Fibroblast of villous mesenchyme (primary cell): ENCODE measurements around the gene TAAR6. TPM values are rescaled to one million over a fixed set of nuclear protein-coding genes. Genes with fewer than 3 reads are reported as not detected.

Experiments used
- DNase-seq: peaks from one replicate; pipeline ENCODE4 v3.0.0-alpha.2; 2010; ENCODE audit warnings: low read depth
- H3K4me3 ChIP-seq: 2 replicates; pipeline ENCODE4 v1.5.1; 2011; ENCODE audit warnings: low read depth, mild to moderate bottlenecking, low read length
- small RNA-seq: library from RNA; depleted of rRNA; stranded (forward); fragments of <200 nt; gene quantifications from one replicate; pipeline ENCODE3, GENCODE V24; 2012
- total RNA-seq: library from RNA; depleted of rRNA; stranded (reverse); fragments of >200 nt; gene quantifications from 2 replicates; pipeline ENCODE4 v1.2.3, GENCODE V29; 2012
- TF ChIP-seq, protein P1 (sequence below): IDR thresholded peaks from 2 replicates; pipeline ENCODE4 v1.5.1; 2012; ENCODE audit warnings: low read depth, mild to moderate bottlenecking, low read length; ENCODE audit not compliant: insufficient read depth

The TAAR6 gene
- total RNA-seq, 1 donor = not detected

DNA sequence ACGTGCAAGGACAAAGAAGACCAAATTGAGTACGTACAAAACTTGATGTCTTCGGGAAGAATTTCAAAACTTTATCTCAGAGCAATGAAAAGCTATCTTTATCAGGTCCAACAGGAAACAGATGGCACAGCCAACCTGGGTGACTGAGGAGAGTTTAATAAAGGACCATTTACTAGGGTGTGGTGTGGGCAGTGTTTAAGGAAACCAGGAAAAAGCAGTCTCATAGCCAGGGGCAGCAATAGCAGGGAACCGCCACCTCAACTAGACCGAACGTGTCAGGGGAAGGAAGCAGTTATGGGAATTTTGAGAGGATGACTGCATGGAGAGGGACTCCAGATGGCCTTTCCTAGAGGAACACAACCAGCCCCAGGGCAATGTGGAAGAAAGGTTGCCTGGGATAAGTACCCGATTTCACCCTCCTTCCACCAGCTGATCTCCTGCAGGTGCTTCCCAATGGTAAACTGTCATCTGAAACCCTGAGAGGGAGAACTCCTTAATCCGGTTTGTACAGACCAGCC, 34.6 kb downstream of the TAAR6 start:
- no peak overlapping the region for H3K4me3 ChIP-seq
- no peak for DNase-seq
- TF ChIP-seq, protein P1, sequence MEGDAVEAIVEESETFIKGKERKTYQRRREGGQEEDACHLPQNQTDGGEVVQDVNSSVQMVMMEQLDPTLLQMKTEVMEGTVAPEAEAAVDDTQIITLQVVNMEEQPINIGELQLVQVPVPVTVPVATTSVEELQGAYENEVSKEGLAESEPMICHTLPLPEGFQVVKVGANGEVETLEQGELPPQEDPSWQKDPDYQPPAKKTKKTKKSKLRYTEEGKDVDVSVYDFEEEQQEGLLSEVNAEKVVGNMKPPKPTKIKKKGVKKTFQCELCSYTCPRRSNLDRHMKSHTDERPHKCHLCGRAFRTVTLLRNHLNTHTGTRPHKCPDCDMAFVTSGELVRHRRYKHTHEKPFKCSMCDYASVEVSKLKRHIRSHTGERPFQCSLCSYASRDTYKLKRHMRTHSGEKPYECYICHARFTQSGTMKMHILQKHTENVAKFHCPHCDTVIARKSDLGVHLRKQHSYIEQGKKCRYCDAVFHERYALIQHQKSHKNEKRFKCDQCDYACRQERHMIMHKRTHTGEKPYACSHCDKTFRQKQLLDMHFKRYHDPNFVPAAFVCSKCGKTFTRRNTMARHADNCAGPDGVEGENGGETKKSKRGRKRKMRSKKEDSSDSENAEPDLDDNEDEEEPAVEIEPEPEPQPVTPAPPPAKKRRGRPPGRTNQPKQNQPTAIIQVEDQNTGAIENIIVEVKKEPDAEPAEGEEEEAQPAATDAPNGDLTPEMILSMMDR = no peak

DNA sequence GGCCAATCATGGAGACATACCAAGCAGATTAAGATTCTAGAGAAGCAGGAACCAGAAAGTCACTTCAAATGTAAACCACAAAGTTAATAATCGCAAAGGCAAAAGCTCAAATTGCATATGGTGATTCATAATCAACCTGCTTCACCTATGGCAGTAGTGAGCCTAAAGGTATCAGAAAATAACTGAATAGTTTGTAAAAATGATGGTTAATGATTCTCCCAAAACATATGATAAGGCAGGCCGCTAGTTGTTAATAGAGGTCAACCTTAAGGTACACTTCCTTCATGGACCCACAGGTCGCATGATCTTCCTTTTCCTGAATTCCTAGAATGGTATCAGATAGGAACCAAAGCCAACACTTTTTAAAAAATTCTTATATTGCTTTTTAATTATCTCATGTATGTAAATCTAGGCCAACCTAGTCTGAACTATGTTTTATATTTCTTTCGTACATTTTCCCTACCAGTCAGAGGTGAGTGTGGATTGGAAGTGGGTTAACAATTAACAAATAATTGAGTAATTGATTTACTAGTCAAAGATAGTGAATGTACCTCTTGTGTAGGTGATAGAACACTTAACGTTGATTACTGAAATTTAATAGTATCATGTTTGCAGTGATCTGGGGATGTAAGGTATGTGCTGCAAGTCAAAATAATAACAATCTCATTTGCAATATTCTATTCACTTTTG, 37.6 kb downstream of the TAAR6 start:
- TF ChIP-seq, protein P1 = no peak
- no peak overlapping the region for H3K4me3 ChIP-seq
- no peak for DNase-seq

DNA sequence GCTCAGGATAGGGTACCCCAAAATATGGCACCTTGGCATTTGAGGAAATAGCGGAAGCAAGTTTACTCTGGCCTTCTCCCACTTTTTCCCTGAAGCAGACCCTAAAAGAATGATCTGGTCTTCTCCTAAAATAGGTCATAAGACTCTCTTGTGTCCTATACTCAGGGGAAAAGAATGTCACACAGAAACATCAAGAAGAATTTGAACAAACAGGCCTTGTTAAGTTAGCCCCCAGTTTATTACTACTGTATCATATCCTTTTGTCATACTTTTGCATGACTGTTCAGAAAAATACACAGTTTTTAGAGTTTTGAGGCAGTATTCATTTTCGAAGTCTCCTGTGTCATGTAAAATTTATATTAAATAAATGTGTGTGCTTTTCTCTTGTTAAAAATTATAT, 41.5 kb downstream of the TAAR6 start:
- no peak overlapping the region for H3K4me3 ChIP-seq
- TF ChIP-seq, protein P1 = no peak
- no peak for DNase-seq

DNA sequence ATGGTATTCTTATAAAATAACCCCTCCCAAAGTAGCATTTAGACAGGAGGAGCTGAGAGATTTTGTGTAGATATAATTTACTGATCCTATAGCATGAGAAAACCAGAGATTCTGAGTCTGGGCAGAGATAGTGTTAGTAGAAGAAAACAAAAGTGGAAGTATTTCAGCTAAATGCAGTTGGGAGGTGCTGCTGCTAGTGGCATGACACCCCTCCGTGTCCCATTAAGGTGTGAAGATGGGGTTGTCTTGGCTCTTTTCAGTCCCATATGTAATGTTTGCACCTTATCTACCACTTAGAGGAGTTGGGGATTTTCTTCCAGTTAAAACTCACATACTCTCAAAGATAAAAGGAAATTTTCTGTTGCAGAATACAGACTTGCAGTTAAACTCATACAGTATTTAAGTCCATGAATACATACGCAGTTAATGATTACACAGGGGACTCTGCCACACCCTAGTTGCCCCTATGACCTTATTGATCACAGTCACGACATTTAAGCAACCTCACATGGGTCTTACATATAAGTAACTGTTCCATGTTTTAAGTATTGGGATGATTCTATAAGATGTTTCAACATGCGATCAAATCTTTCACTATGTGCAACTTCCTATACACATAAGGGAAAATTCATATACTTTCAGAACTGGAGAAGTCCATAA, 42.5 kb downstream of the TAAR6 start:
- no peak for DNase-seq
- TF ChIP-seq, protein P1 = no peak
- H3K4me3 ChIP-seq = no peak overlapping the region

DNA sequence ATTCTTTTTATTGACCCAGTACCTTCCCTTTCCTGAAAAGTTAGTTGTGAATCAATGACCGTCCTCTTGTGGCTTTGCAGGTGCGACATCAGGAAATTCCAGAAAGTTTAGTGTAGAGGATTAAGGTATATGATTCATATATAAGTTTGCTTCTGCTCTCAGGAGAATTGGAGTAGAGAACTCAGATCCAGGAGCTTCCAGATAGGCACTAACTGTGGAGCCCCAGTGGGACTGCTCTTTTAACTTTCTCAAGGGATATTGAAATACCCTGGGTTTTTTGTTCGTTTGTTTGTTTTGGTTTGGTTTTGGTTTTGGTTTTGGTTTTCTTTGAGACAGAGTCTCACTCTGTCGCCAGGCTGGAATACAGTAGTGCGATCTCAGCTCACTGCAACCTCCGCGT, 44.4 kb downstream of the TAAR6 start:
- DNase-seq = no peak
- no peak overlapping the region for H3K4me3 ChIP-seq
- TF ChIP-seq, protein P1 = no peak

DNA sequence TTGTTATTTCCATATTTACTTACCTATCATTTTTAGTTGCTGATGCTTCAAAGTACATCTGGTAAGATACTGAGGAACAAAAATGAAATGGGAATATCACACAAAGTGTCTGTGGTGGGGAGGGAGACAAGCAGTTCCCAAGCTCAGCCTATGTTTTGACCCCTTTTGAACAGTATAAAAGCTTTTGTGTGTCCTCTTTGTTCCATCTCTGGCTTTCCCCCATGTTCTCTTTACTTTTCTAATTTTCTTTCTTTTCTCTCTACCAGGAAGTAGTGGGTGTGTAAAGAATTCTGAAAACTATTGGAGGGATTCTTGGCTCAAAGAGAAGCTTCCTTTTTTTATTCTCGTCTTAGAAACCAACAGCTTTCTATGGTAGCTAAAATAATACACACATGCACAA, 46.6 kb downstream of the TAAR6 start:
- TF ChIP-seq, protein P1 = no peak
- no peak overlapping the region for H3K4me3 ChIP-seq
- DNase-seq = no peak

Small RNAs within 50 kb of the gene (small RNA-seq; reads per million reads assigned to genes)
- not detected for gene TAAR7P

Other genes starting within 250 kb of the TAAR6 start
- gene MOXD1, start 168.8 kb upstream of the TAAR6 start, total RNA-seq = 15.1 and 25.4 TPM in 2 replicates
- 16.8 and 27.2 TPM in 2 replicates for gene STX7, start 57.2 kb upstream of the TAAR6 start, total RNA-seq
- gene TAAR9, start 32.0 kb upstream of the TAAR6 start, total RNA-seq = not detected in 2 replicates
- gene TAAR8, start 17.6 kb upstream of the TAAR6 start, total RNA-seq = not detected in 2 replicates
- gene TAAR5, start 19.4 kb downstream of the TAAR6 start, total RNA-seq = not detected in 2 replicates
- gene TAAR2, start 54.0 kb downstream of the TAAR6 start, total RNA-seq = not detected in 2 replicates
- gene TAAR1, start 88.9 kb downstream of the TAAR6 start, total RNA-seq = not detected in 2 replicates
- under 0.01 TPM in 2 replicates for gene VNN1, start 143.7 kb downstream of the TAAR6 start, total RNA-seq
- not detected in 2 replicates for gene VNN2, start 187.6 kb downstream of the TAAR6 start, total RNA-seq
- gene SLC18B1, start 228.3 kb downstream of the TAAR6 start, total RNA-seq = 4.8 and 11.2 TPM in 2 replicates
- gene RPS12, start 244.2 kb downstream of the TAAR6 start, total RNA-seq = 603 and 770 TPM in 2 replicates